HG03039 (cell line): ENCODE measurements around the gene TRIM66.

ENCODE experiments used
- ATAC-seq: cut with Tn5 transposase; IDR thresholded peaks from one replicate; pipeline ENCODE4 v1.9.1; 2021; ENCODE audit warnings: mild to moderate bottlenecking, moderate library complexity; ENCODE audit not compliant: unreplicated experiment

Gene TRIM66

DNA sequence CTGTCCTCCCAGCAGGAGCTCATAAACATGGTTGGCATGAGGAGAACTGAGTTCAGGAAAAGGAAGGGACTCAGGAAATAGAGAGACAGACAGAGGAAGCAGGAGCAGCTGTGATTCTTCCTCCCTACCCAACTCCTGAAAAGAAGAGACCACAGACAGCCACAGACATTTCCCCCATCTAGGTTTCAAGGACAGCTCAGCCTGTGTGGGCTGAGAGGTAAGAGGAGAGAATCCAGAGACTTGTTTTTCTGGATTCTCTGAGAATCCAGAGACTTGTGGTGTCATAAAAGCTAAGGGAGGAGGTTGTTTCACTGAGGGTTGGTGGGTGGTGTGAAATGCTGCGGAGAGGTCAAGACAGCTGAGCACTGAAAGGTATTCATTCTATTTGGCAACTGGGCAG lies 69.4 kb downstream of the TRIM66 start:
- no peak for ATAC-seq

DNA sequence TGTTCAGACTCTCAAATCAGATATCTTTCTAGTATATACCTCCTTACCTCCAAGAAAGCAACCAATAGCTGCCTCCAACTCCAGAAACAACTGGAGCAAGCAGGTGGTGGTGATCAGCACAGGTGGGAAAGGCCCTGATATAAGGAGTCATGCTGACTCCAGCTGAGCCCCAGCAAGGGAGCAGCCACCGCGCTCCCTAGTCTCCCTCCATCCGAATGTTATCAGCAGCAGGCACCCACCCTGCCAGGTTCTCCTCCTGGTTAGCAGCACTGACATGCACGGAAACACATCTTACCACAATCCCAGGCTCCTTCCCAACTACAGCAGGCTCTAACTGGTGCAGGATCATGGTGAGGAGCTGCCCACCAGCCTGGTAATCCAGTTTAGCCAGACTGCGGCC lies 69.9 kb downstream of the TRIM66 start:
- no peak for ATAC-seq

DNA sequence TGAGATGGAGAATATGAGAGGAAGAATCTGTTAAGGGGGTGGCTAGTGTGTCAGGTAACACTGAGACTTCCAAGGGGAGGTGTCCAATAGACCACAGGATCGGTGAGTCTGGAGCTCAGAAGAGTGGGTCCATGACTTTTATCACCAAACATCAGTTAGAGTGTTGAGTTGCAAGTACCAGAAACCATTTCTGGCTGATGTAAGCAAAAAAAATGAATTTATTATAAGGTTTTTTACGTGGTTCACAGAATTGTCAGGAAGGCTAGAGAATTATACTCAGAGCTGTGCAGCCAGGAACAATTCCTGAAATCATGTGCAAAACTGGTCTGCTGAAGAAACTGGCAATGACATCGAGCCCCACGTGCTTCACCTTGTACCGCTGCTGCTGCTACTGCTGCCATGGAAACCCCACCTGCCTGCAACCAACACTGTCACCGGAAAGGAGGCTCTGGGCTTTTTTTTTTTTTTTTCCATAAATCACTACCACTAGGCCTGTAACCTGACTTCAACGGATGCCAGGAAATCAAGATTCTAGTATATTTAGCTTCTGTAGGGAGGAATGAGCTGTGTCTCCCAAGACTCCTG lies 71.8 kb downstream of the TRIM66 start:
- no peak for ATAC-seq

DNA sequence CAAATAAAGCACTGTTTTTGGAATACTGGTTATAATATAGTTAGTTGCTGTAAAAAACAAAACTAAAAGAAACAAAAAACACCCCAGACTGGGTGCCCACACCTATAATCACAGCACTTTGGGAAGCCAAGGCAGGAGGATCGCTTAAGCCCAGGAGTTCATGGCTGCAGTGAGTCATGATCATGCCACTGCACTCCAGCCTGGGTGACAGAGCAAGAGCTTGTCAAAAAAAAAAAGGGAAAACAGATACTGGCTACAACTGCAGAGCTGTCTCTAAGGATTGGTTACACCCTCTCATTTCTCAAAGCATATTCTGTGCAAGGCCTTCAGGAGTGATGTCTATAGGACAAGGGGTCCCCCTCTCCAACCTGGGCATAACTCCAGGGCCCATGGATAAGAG lies 73.8 kb downstream of the TRIM66 start:
- ATAC-seq = no peak

DNA sequence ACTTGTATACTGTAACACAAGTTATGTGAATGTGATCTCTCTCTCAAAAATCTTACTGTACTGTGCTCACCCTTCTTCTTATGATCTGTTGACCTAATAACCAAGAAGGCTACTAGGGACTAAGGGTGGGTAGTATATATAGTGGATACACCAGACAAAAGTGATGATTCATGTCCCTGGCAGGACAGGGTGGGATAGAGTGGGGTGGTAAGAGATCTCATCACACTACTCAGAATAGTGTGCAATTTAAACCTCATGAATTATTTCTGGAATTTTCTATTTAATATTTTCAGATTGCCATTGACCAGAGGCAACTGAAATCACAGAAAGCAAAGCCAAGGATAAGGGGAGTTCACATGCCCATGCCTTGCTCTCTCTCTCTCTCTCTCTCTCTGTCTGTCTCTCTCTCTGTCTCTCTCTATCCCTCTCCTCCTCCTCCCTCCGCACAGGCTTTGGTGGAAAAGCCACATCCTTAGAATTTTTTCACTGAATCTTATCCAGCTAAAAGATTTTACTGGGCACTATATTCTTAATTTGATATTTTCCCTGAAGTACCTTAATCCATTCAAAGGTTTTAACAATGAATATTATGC lies 76.4 kb downstream of the TRIM66 start:
- no peak for ATAC-seq

DNA sequence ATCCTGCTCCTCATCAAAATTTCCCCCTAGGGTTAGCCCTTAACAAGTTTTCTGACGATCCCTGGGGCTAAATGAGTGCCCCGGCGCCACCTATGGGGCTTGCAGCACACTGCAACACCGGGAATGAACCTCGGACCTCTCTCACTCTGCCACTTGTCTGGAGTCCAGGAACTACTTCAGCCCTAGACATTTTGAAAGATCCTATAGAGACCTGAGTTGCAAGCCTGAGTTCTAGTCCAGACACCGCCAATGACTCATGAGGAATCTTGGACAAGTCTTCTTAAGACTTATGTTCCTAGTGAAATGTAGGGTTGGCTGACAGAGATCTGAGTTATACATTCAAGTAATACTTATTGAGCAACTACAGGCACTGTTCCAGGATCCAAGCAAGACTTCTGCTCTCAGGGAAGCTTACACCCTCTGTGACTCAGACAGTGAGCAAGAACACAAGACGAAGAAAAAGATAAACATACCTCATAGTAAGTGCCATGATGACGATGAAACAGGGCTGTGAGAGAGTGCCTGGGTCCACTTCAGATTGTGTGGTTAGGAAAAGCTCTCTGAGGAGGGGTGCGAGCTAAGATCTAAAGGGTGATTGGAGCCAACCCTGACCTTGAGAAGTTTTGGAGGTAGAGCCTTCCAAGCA lies 78.3 kb downstream of the TRIM66 start:
- no peak for ATAC-seq

DNA sequence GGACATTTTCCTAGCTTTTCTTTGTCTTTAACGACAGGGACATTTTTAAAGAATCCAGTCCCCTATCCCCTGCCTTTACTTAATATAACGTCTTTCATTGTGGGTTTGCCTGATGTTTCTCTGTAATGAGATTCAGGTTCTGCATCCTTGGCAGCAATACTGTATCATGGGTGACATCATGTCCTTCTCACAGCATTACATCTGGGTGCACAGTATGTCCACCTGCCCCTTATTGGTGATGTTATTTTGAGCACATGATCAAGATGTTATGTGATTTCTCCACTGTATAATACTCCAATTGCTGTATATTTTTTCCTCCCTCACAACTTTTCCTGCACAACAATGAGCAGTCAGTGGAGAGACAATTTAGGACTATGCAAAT lies 78.8 kb downstream of the TRIM66 start:
- no peak for ATAC-seq

DNA sequence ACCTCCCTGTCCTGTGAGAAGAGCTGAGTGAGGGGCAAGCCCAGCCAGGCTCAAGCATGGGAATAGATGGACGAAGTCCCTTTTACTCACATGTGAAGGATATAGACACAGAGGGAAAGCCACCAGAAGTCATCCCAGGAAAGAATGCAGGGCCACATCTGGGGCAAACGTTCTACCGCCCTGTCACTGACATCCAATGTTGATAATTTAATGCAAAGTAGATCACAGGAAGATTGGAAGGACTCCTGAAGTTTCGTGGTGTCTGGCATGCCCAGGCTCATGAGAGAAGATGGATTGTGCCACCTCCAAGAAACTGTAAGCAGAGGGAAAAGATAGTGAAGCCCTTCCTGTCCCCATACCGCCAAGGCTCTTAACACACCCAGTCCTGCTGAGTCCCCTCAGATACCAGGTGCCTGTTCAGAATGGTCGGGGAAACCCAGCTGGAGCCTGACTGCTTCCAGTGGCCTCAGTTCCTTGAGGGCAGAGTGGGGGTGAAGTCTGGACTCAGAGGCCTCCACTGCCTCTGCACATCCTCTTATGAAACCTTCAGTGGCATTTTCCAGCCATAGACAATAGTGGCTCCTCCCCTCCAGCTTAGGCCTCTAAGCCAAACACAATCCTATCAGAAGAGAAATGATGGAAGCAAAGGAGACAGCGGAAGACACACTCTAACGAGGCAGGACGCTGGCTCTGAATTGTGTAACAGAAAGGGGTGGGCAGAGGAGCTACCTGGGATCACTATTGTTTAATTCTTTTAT lies 80.9 kb downstream of the TRIM66 start:
- ATAC-seq = no peak

DNA sequence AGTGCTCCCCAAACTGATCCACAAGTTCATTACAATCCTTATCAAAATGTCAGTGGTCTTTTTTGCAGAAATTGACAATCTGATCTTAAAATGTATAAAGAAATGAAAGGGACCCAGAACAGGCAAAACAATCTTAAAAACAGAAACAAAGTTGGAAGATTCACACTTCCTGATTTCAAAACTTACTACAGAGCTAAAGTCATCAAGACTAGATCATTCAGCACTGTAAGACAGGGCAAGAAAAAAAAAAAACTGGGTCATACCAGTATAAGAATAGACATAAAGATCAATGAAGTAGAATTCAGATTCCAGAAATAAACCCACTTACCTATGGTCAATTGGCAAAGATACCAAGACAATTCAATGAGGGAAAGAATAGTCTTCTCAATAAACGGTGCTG lies 84.0 kb downstream of the TRIM66 start:
- ATAC-seq = no peak

DNA sequence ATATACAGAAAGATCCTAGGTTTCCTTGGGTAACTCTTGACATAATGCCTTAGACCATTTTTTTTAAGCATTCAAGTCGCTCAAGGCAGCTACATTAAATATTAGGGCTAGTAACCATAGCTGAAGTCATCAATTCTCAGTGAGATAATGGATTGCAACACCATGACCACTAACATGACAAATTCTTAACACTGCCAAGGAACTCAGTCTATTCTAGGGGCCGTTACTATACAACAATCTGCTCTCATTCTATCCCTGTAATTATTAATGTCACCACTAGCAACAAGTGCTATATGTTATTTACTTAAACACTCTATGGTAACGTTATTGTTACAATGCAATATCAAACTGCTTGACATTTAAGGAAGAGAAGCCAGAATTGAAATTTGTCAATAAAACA lies 85.3 kb downstream of the TRIM66 start:
- ATAC-seq = no peak

DNA sequence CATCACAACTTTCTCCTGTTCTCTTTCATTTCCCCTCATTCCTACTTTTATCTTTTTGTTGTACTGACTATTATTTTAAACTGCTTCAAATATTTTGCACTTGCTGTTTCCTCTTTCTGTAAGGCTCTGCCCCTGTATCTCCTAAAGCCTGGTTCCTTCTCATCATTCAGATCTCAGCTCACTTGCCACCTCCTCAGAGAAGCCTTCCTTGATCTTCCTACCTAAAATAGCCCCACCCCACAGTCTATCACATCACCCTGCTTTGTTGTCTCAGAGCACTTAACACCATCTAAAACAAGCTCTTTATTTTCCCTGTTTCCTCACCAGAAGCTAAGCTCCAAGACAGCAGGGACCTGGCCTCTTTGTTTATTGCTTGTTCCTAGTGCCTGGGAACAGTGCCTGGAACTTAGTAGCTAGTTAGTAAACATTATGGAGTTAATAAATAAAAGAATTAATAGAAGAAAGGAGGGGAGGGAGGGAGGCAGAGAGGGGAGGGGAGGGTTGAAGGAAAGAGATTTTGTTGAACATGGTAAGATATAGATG lies 85.9 kb downstream of the TRIM66 start:
- no peak for ATAC-seq

DNA sequence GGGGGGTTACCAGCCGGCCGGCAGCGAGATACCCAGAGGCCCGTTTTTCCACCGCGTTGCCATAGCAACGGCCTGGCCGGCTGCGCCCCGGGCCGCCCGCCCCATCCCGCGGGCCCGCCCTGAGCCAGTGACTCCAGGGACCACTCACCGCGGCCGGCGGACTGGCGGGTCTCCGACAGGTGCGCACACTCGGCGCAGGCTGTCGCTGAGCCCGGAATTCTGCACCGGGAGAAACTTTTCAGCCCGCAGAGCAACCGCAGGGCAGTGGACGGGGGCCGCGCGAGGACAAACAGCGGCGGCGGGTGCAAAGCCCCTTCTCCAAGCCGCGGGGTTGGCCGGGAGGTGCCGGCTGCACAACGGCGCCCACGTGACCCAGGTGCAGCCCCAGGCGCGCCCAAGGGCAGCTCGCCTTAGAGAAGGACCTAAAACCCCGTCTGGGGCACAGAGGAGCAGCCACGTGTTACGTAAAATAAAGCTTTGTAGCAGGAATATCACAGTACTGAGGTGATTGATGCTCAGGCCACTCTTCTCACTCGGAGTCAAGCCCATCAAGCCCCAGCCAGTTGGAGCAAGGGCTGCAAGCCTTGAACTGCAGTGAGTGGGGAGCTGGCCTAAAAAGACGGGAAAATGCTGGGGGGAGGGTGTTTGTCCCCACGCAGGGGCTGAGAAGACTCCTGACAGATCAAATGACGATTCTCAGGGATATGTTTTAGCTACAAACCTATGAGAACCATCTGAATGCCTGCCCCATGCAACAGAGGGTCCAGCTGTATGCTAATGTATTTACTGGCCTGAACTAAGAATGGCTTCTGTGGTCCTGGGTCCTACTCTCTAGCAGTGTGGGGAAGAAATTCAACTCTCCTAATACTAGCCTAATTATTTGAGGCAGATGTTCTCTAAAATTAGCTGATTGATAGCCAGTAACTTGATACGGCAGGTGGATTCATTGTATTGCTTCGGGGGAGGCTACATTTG lies 88.2 kb downstream of the TRIM66 start, which contains the start of gene STK33:
Gene STK33 (minus strand): TSS at position 294 of the 975 bp plus-strand sequence. CDS start 119,323 bp downstream, outside the sequence.
- ATAC-seq = peak; percentile 94

DNA sequence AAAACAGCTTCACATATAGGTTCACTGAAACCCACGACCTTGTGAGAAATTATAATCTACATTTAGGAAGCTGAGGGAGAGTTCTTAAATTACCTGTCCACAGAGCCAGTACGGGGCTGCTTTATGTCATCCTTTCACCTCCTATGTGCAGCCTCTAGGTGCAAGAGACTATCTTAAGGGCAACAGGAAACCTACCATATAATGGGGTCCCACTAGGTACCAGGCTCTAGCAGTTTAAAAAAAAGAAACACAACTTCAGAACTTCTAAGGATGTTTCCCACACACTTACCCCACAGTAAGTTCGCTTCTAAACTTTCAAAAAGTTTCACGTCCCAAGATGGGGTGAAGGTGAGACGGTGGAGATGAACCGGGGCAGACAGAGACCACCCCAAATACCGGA lies 89.0 kb downstream of the TRIM66 start:
- no peak for ATAC-seq

DNA sequence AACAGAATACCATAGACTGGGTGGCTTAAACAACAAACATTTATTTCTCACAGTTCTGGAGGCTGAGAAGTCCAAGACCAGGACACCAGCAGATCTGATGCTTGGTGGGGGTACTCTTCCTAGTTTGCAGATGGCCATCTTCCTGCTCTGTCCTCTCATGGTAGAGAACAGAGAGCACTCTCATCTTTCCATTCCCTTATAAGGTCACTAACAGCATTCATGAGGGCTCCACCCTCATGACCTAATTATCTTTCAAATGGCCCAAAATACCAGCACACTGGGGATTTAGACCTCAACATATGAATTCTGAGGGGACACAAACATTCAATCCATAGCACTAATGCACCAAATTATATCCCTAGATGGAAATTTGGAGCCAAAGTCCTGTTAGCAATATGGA lies 94.5 kb downstream of the TRIM66 start:
- no peak for ATAC-seq

DNA sequence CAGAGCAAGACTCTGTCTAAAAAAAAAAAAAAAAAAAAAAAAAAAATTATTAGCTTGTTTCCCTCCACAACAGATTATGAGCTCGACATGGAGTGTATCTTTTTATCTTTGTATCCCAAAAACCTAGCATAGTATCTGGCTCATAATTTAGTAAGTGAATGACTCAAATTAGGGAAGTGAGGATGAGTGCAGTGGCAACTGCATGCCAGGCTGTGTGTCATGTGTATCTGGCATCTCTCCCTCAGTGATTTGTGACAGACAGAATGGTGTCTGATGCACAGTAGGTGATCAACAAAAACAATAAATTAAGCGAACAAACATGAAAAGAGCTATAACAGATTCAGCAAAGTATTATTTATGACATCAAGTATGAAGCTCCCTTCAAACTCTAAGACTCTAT lies 95.7 kb downstream of the TRIM66 start:
- no peak for ATAC-seq

DNA sequence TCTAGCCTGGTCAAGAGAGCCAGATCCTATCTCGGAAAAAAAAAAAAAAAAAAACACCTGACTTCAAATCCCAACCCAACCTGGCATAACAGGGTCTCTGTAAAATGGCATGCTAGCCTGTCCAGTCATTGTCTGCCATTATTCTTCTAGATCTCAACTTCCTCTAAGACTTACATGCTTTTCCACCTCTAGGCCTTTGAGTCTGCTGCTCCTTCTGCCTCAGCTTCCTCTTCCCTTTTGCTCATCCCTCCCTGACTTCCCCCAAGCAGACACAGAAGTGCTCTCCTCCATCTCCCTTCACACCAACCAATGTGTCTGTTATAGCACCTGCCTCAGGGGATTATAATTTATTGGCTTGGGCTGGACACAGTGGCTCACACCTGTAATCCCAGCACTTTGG lies 96.3 kb downstream of the TRIM66 start:
- ATAC-seq = no peak

DNA sequence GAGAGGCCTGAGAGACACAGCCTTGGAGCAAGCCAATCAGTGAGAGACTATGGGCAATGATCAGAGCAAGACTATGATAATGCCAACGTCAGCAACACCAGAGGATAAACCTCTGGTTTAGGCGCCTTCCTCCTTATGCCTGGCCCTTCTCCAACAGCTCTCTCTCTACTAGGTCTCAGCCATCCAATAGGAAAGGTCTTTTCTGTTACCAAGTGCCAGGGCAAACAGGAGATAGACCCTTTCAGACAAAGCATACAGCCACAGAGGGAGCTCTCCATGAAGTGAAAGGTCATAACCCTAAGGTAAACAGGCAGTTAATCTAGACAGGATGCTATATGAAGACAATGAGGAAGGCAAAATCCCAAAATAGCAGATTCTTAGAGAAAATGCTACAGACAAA lies 98.0 kb downstream of the TRIM66 start:
- no peak for ATAC-seq

DNA sequence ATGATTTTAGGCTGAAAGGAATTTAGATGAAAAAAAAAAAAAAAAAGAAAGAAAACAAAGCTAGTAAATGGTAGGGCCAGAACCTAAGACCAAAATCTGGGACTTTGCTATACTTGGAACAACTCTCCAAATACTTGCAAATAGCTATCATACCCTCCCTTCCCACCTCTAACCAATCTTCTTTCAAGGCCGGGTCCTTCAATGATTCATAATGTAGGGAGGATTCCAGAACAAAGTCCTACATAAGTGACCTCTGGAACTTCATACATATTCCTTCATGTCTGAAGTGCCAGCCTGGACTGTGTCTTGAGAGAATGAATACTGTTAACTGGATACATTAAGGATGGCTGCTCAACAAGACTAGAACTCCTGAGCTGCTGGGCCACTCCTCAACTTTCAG lies 98.4 kb downstream of the TRIM66 start:
- no peak for ATAC-seq

DNA sequence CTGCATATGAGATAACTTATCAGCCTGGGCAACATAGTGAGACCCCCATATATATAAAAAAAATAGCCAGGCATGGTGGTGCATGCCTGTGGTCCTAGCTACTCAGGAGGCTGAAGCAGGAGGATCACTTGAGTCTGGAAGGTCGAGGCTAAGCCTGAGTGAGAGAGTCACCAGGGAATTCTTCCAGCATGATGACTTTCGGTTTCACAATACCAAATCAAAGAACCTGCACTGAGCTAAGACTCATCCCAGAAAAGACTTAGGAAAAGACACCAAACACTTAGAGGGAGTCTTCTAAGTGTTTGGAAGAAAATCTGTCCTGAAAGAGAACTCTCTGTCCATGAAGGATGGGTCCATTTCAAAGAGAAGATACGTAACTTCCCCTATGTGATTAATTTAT lies 101.2 kb downstream of the TRIM66 start:
- no peak for ATAC-seq

DNA sequence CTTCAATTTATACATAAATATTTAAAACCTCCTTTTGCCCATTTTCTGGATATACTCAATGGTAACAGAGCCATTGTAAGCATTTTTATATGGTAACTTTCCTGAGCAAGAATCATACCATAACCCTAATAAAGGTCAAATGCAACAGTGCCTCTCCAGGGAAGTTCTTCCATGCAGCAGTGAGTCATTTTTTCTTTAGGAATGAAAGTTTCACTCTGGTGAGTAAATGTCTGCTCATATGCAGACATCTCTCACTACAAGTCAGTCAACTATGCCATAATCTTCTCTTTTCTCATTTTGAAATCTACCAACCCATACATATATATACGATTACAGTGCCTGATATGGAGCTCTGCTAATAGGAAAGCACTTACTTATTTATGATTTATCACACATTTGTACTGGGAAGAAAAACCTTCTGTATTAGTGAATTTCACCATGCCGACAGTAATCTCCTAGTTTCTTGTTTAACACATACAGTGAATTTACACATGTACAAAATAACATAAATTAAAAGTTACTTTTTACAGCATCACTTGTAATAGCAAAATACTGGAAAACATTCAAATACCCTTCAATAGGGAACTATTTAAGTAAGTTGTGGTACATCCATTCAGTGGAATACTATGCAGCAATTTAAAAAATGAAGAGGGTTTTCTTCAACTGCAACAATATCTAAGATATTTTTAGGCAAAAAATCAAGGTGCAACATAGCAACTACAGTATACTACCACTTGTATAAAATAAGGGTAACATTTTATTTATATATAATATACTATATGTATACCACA lies 104.5 kb downstream of the TRIM66 start:
- ATAC-seq = no peak
